GM12878 (cell line): Measurements from ENCODE around the gene RNF168.

Experiments
- CTCF ChIP-seq, 3 experiments: IDR thresholded peaks in 2 of 3; conservative IDR thresholded peaks in 1 of 3; 2 replicates each; pipeline ENCODE4 v1.5.1; 2011; ENCODE audit warnings: low read depth in 3 of 3, low read length in 3 of 3, mild to moderate bottlenecking in 3 of 3, control low read depth in 2 of 3, moderate library complexity in 2 of 3, inconsistent platforms in 1 of 3, mixed read lengths in 1 of 3; ENCODE audit not compliant: control insufficient read depth in 2 of 3, insufficient read depth in 1 of 3; ENCODE audit errors: extremely low read depth in 1 of 3
- NFYA ChIP-seq: IDR thresholded peaks from 2 replicates; pipeline ENCODE4 v1.6.1; 2011; ENCODE audit warnings: low read depth, mild to moderate bottlenecking, low read length, improper control_type of control experiment, borderline replicate concordance
- NRF1 ChIP-seq: conservative IDR thresholded peaks from 2 replicates; pipeline ENCODE4 v1.6.1; 2011; ENCODE audit warnings: mild to moderate bottlenecking, low read depth, low read length, improper control_type of control experiment
- POLR2A ChIP-seq: IDR thresholded peaks from 2 replicates; pipeline ENCODE4 v1.6.1; 2011; ENCODE audit warnings: low read depth, mild to moderate bottlenecking, low read length
- RAD21 ChIP-seq: IDR thresholded peaks from 2 replicates; pipeline ENCODE4 v1.6.1; 2011; ENCODE audit warnings: mild to moderate bottlenecking, low read depth, low read length, moderate library complexity; ENCODE audit not compliant: insufficient read depth
- RBBP5 ChIP-seq: fragments of 200-600 bp; sonication (generic); conservative IDR thresholded peaks from 2 replicates; pipeline ENCODE4 v1.6.1; 2016
- TAF1 ChIP-seq: IDR thresholded peaks from 2 replicates; pipeline ENCODE4 v1.6.1; 2011; ENCODE audit warnings: mild to moderate bottlenecking, low read depth, low read length, borderline replicate concordance
- USF1 ChIP-seq: IDR thresholded peaks from 2 replicates; pipeline ENCODE4 v1.6.1; 2011; ENCODE audit warnings: borderline replicate concordance, low read depth, mild to moderate bottlenecking, moderate library complexity, mixed read lengths, low read length; ENCODE audit not compliant: insufficient read depth; ENCODE audit errors: extremely low read length
- YY1 ChIP-seq: IDR thresholded peaks from 2 replicates; pipeline ENCODE4 v1.6.1; 2011; ENCODE audit warnings: low read depth, mild to moderate bottlenecking, low read length

DNA sequence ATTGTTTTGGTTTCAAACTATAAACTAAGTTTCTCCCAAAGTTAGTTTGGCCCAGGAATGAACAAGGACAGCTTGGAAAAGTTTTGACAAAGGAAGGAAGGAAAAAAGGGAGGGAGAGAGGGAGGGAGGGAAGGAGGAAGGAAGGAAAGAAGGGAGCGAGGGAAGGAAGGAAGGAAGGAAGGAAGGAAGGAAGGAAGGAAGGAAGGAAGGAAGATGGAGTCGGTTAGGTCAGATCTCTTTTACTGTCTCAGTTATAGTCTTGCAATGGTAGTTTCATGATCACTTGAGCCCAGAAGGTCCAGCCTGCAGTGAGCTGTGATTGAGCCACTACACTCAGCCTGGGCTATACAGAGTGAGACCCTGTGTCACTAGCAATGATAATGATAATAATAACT lies 59.1 kb downstream of the RNF168 start:
- no peak for TF ChIP-seq NRF1
- no peak for TF ChIP-seq TAF1
- no peak for TF ChIP-seq RBBP5
- no peak for TF ChIP-seq RAD21
- 0 out of 2 replicates have a peak, but pooled peaks have one; percentile 30 for TF ChIP-seq YY1
- no peak for TF ChIP-seq NFYA
- no peak for TF ChIP-seq POLR2A
- no peak for TF ChIP-seq CTCF (IDR thresholded peaks at IDR 0.05 in 2 of 3, conservative IDR thresholded peaks at IDR 0.05 in 1 of 3; ENCODE audit: control insufficient read depth in 2 of 3, extremely low read depth in 1 of 3, insufficient read depth in 1 of 3, low read depth in 3 of 3, low read length in 3 of 3)
- no peak for TF ChIP-seq USF1
